GM23248 (cell line): Measurements from ENCODE around the gene TSC22D1.
"Not testable (repeated sequence)": the region's sequence is repeated elsewhere in the genome, so short reads cannot be mapped to it uniquely, and the experiment has no call there.

Experiments
- EZH2 ChIP-seq: fragments of 200-600 bp; sonication (generic); IDR thresholded peaks from 2 replicates; pipeline ENCODE4 v1.6.1; 2018; ENCODE audit warnings: antibody characterized with exemption, mild to moderate bottlenecking; ENCODE audit not compliant: insufficient read depth, poor library complexity, severe bottlenecking
- EZH2phosphoT487 ChIP-seq: fragments of 200-600 bp; sonication (generic); IDR thresholded peaks from 2 replicates; pipeline ENCODE4 v1.6.1; 2018; ENCODE audit warnings: antibody characterized with exemption, moderate library complexity, mild to moderate bottlenecking, low read depth; ENCODE audit not compliant: insufficient read depth

GRCh38 chr13:44509853-44510252, 66.3 kb downstream of the TSC22D1 start:
- TF ChIP-seq EZH2phosphoT487, EZH2: not testable (repeated sequence)
